Panc1 (cell line): Measurements from ENCODE around the gene SYCP2. TPM values are rescaled to one million over a fixed set of nuclear protein-coding genes. Genes with fewer than 3 reads are reported as not detected.

ENCODE experiments used
- ATAC-seq: fragments of 200-7000 bp; cut with Tn5 transposase; 2 replicates; pipeline ENCODE4 v1.9.1; 2020; ENCODE audit warnings: mild to moderate bottlenecking, moderate library complexity
- BruUV-seq: library from RNA; stranded (reverse); fragments of 400-500 nt; replicated peaks from 2 replicates; lab custom pipeline; 2021; lab: Mats Ljungman, UMichigan
- CTCF ChIA-PET: fragments of 300-600 bp; sonication (Branson Sonifier 250); formaldehyde crosslinking; loops from one replicate; lab custom pipeline; 2022; ENCODE audit warnings: antibody characterized with exemption; lab: Charles Lee
- POLR2A ChIA-PET: fragments of 300-600 bp; sonication (Branson Sonifier 250); formaldehyde crosslinking; loops from one replicate; lab custom pipeline; 2022; ENCODE audit warnings: antibody characterized with exemption; lab: Charles Lee
- DNase-seq: peaks from one replicate; pipeline ENCODE4 v3.0.0-alpha.2; 2010; ENCODE audit warnings: low read depth, low spot score
- H3K27ac ChIP-seq: 2 replicates; pipeline ENCODE4 v1.5.1; 2011; ENCODE audit warnings: mild to moderate bottlenecking, low read length, inconsistent platforms
- H3K27me3 ChIP-seq: fragments of 200-500 bp; sonication (Bioruptor generic); 2 replicates; pipeline ENCODE4 v1.6.0; 2014; ENCODE audit warnings: low read length, inconsistent platforms; ENCODE audit not compliant: control insufficient read depth, insufficient read depth
- H3K36me3 ChIP-seq: fragments of 200-500 bp; sonication (Bioruptor generic); 2 replicates; pipeline ENCODE4 v1.5.1; 2014; ENCODE audit warnings: inconsistent platforms, mild to moderate bottlenecking, low read length, moderate library complexity; ENCODE audit not compliant: control insufficient read depth, insufficient read depth
- H3K4me1 ChIP-seq: 2 replicates; pipeline ENCODE4 v1.5.1; 2011; ENCODE audit warnings: inconsistent platforms, mild to moderate bottlenecking, low read length, moderate library complexity; ENCODE audit not compliant: control insufficient read depth, insufficient read depth
- H3K4me3 ChIP-seq, 2 experiments: 2 replicates each; pipeline ENCODE4 v1.5.1; 2011 to 2012; ENCODE audit warnings: low read depth in 2 of 2, low read length in 2 of 2, mild to moderate bottlenecking in 2 of 2, inconsistent platforms in 1 of 2, moderate library complexity in 1 of 2
- H3K9me3 ChIP-seq: fragments of 200-500 bp; sonication (Bioruptor generic); 2 replicates; pipeline ENCODE4 v1.5.1; 2014; ENCODE audit warnings: low read depth, mild to moderate bottlenecking, inconsistent platforms, low read length, moderate library complexity; ENCODE audit not compliant: control insufficient read depth, insufficient read depth
- CTCF ChIP-seq: fragments of 450-650 bp; IDR thresholded peaks from 2 replicates; pipeline ENCODE4 v1.5.1; 2017; ENCODE audit warnings: mild to moderate bottlenecking
- POLR2AphosphoS5 ChIP-seq: IDR thresholded peaks from 2 replicates; pipeline ENCODE4 v1.6.1; 2012; ENCODE audit warnings: mild to moderate bottlenecking, low read depth, low read length, moderate library complexity
- REST ChIP-seq, 2 experiments: IDR thresholded peaks; 2 replicates each; pipeline ENCODE4 v1.6.1; 2011 to 2012; ENCODE audit warnings: low read depth in 2 of 2, control low read depth in 1 of 2, low read length in 1 of 2, mild to moderate bottlenecking in 1 of 2, moderate library complexity in 1 of 2; ENCODE audit not compliant: insufficient read depth in 1 of 2
- SIN3A ChIP-seq: IDR thresholded peaks from 2 replicates; pipeline ENCODE4 v1.6.1; 2012; ENCODE audit warnings: low read depth, mild to moderate bottlenecking, low read length, moderate library complexity, borderline replicate concordance; ENCODE audit not compliant: insufficient read depth
- TCF7L2 ChIP-seq: IDR thresholded peaks from 2 replicates; pipeline ENCODE4 v1.6.1; 2011; ENCODE audit warnings: mild to moderate bottlenecking, low read depth, low read length, inconsistent platforms
- in situ Hi-C: cut with HindIII; loops from 2 replicates; pipeline ENCODE4 v1.10.0; 2016; ENCODE audit warnings: low sequenced_read_pairs, low pct_unique_long_range_greater_than_20kb
- intact Hi-C: fragments of 100-400 bp; cut with micrococcal nuclease; formaldehyde crosslinking; loops from one replicate; pipeline ENCODE4 v1.10.0; 2022; ENCODE audit not compliant: unreplicated experiment
- total RNA-seq: library from RNA; stranded (reverse); gene quantifications from one replicate; pipeline ENCODE4 v1.2.1, GENCODE V29; 2021; ENCODE audit not compliant: unreplicated experiment

Gene SYCP2
- total RNA-seq, 1 experiment from 2014 or later, result 39.7 TPM

GRCh38 chr20:59832406-59833363, 100.8 kb downstream of the SYCP2 start:
- Histone ChIP-seq H3K27me3 (peaks cover 2% of the 10 kb centered on the region; the same call in 1 of the 2 replicates), H3K4me1 (no peaks in the 10 kb centered on the region; the same call in 1 of the 2 replicates), H3K36me3 (no peaks in the 10 kb centered on the region), H3K4me3 (no peak overlapping the region), H3K27ac (no peak overlapping the region), H3K9me3 (no peaks in the 10 kb centered on the region)
- no peak for DNase-seq
- TF ChIP-seq POLR2AphosphoS5, result no peak
- no peak for TF ChIP-seq CTCF
- TF ChIP-seq TCF7L2, result no peak
- no peak for TF ChIP-seq REST (IDR thresholded peaks at IDR 0.05; ENCODE audit: insufficient read depth in 1 of 2, low read depth in 2 of 2, low read length in 1 of 2)
- TF ChIP-seq SIN3A, result no peak
- CTCF ChIA-PET, result no interaction called here
- in situ Hi-C loops, result no loop called here
- POLR2A ChIA-PET, result no interaction called here
- ATAC-seq, result no peak
- intact Hi-C loops, result no loop called here
- no TSS peak for BruUV-seq

- in situ Hi-C loops (no loop called here), intact Hi-C loops (no loop called here)
- no peaks in the 10 kb centered on the region for H3K4me1 ChIP-seq
- ChIA-PET POLR2A (no interaction called here), CTCF (no interaction called here)
- no TSS peak for BruUV-seq
- peaks cover 2% of the 10 kb centered on the region; the same call in 1 of the 2 replicates for H3K27me3 ChIP-seq
- H3K4me3 ChIP-seq, result no peak overlapping the region
- H3K36me3 ChIP-seq, result no peaks in the 10 kb centered on the region
- no peak overlapping the region for H3K27ac ChIP-seq
- H3K9me3 ChIP-seq, result no peaks in the 10 kb centered on the region
- ATAC-seq (no peak), DNase-seq (no peak)
- no peak for TF ChIP-seq SIN3A
- TF ChIP-seq CTCF, result no peak
- TF ChIP-seq TCF7L2, result no peak
- no peak for TF ChIP-seq POLR2AphosphoS5
- TF ChIP-seq REST (IDR thresholded peaks at IDR 0.05; ENCODE audit: insufficient read depth in 1 of 2, low read depth in 2 of 2, low read length in 1 of 2), result no peak
Observed at GRCh38 chr20:59831916-59832270, 101.5 kb downstream of the SYCP2 start.
